Gastrocnemius medialis (tissue), 4 donors: ENCODE measurements around the gene WDR45B. TPM values are rescaled to one million over a fixed set of nuclear protein-coding genes. Genes with fewer than 3 reads are reported as not detected.
A peak's percentile ranks its signal among the peaks of the same experiment; 100 is the strongest.

Experiments
- ATAC-seq, 2 donors: fragments of 150-250 bp; one replicate each; pipeline ENCODE4 v1.9.1; 2016
- DNase-seq, 2 donors: peaks; one replicate each; pipeline ENCODE4 v3.0.0-alpha.2; 2019
- H3K27ac ChIP-seq, 4 donors: fragments of 200-600 bp; sonication (generic); 1 replicate in 1 of 4; 2 replicates in 3 of 4; pipeline ENCODE4 v1.5.1; 2016 to 2018; ENCODE audit warnings: mild to moderate bottlenecking in 2 of 4, moderate library complexity in 1 of 4
- H3K27me3 ChIP-seq, 3 donors: fragments of 200-600 bp; sonication (generic) in 2 of 3; 1 replicate in 1 of 3; 2 replicates in 2 of 3; pipeline versions ENCODE4 v1.5.1 to v1.6.0; 2016 to 2019; ENCODE audit warnings: mild to moderate bottlenecking in 1 of 3, moderate library complexity in 1 of 3
- H3K36me3 ChIP-seq, 2 donors: fragments of 200-600 bp; sonication (generic) in 1 of 2; one replicate each; pipeline ENCODE4 v1.5.1; 2017 to 2018
- H3K4me1 ChIP-seq, 2 donors: fragments of 200-600 bp; sonication (generic) in 1 of 2; one replicate each; pipeline ENCODE4 v1.5.1; 2016 to 2017; ENCODE audit warnings: mild to moderate bottlenecking in 2 of 2
- H3K4me3 ChIP-seq, 4 donors: fragments of 200-600 bp; sonication (generic) in 3 of 4; 1 replicate in 1 of 4; 2 replicates in 3 of 4; pipeline ENCODE4 v1.5.1; 2016 to 2019; ENCODE audit warnings: mild to moderate bottlenecking in 2 of 4
- H3K9me3 ChIP-seq, 3 donors: fragments of 200-600 bp; sonication (generic) in 2 of 3; 1 replicate in 1 of 3; 2 replicates in 2 of 3; pipeline ENCODE4 v1.5.1; 2016 to 2019
- CTCF ChIP-seq, 5 experiments: fragments of 450-650 bp in 3 of 5; fragments of 200-600 bp in 2 of 5; sonication (generic) in 2 of 5; IDR thresholded peaks in 4 of 5; conservative IDR thresholded peaks in 1 of 5; 1 replicate in 4 of 5; 2 replicates in 1 of 5; pipeline ENCODE4 v1.5.1; 2016 to 2019; ENCODE audit warnings: antibody characterized with exemption in 5 of 5, mild to moderate bottlenecking in 3 of 5, moderate library complexity in 3 of 5
- POLR2A ChIP-seq, 2 donors: fragments of 450-650 bp; IDR thresholded peaks; one replicate each; pipeline ENCODE4 v1.6.1; 2017; ENCODE audit warnings: antibody characterized with exemption in 2 of 2, mild to moderate bottlenecking in 2 of 2, moderate library complexity in 2 of 2
- in situ Hi-C, 4 donors: fragments of 200-750 bp; cut with MboI; loops; one replicate each; pipeline versions ENCODE4 v1.15.0 to v1.8.0; 2017; ENCODE audit warnings: low sequenced_read_pairs in 4 of 4
- intact Hi-C: fragments of 100-400 bp; cut with DNase I; formaldehyde crosslinking; loops from one replicate; pipeline ENCODE4 v1.15.1; 2023; ENCODE audit warnings: low total_unique reads
- total RNA-seq, 4 donors: library from RNA; depleted of rRNA; stranded (reverse); fragments of >200 nt; gene quantifications; one replicate each; pipeline versions ENCODE4 v1.1.0 to v1.2.3, GENCODE V29; 2016

Gene WDR45B
- total RNA-seq, 4 donors from 2014 or later: 28.0 to 39.2 (median 34.8) TPM

- TF ChIP-seq POLR2A (IDR thresholded peaks at IDR 0.05): no peak
- no peak for ATAC-seq
- H3K27me3 ChIP-seq: no peaks in the 10 kb centered on the region
- no peaks in the 10 kb centered on the region for H3K36me3 ChIP-seq
- no peaks in the 10 kb centered on the region for H3K9me3 ChIP-seq
- intact Hi-C loops: no loop called here
- DNase-seq: no peak
- peaks cover 9 to 18% of the 10 kb centered on the region in 2 donors for H3K4me1 ChIP-seq
- no peak overlapping the region for H3K27ac ChIP-seq
- in situ Hi-C loops: no loop called here
- no peak overlapping the region for H3K4me3 ChIP-seq
Measured at GRCh38 chr17:82694647-82695046, 46.4 kb upstream of the WDR45B start.

- TF ChIP-seq POLR2A (IDR thresholded peaks at IDR 0.05) (no peak), CTCF (IDR thresholded peaks at IDR 0.05 in 4 of 5, conservative IDR thresholded peaks at IDR 0.05 in 1 of 5) (no peak)
- DNase-seq (no peak), ATAC-seq (peak in 1 of 2 donors; percentile 32)
- H3K36me3 ChIP-seq: no peaks in the 10 kb centered on the region
- no peaks in the 10 kb centered on the region for H3K9me3 ChIP-seq
- in situ Hi-C loops: no loop called here
- intact Hi-C loops: no loop called here
- peaks cover 4 to 10% of the 10 kb centered on the region in 2 donors for H3K4me1 ChIP-seq
- H3K27ac ChIP-seq: peak overlapping the region in 1 of 4 donors; percentile 48
- no peak overlapping the region for H3K4me3 ChIP-seq
- H3K27me3 ChIP-seq: no peaks in the 10 kb centered on the region
Measured at GRCh38 chr17:82693168-82693867, 45.1 kb upstream of the WDR45B start.

- H3K4me1 ChIP-seq: peaks cover 9 to 10% of the 10 kb centered on the region in 2 donors
- DNase-seq (no peak), ATAC-seq (no peak)
- no peak overlapping the region for H3K27ac ChIP-seq
- no peaks in the 10 kb centered on the region for H3K27me3 ChIP-seq
- TF ChIP-seq POLR2A (IDR thresholded peaks at IDR 0.05) (no peak), CTCF (IDR thresholded peaks at IDR 0.05 in 4 of 5, conservative IDR thresholded peaks at IDR 0.05 in 1 of 5) (no peak)
- no peaks in the 10 kb centered on the region for H3K36me3 ChIP-seq
- intact Hi-C loops (no loop called here), in situ Hi-C loops (no loop called here)
- H3K9me3 ChIP-seq: no peaks in the 10 kb centered on the region
- H3K4me3 ChIP-seq: no peak overlapping the region
Measured at GRCh38 chr17:82692268-82692667, 44.0 kb upstream of the WDR45B start.

GRCh38 chr17:82691714-82692113, 43.5 kb upstream of the WDR45B start:
- ATAC-seq: no peak
- Histone ChIP-seq H3K4me1 (peaks cover 9 to 16% of the 10 kb centered on the region in 2 donors), H3K4me3 (no peak overlapping the region), H3K36me3 (no peaks in the 10 kb centered on the region), H3K27me3 (no peaks in the 10 kb centered on the region), H3K27ac (no peak overlapping the region), H3K9me3 (no peaks in the 10 kb centered on the region)
- intact Hi-C loops: no loop called here
- DNase-seq: no peak
- in situ Hi-C loops: no loop called here
- no peak for TF ChIP-seq CTCF (IDR thresholded peaks at IDR 0.05 in 4 of 5, conservative IDR thresholded peaks at IDR 0.05 in 1 of 5)
- TF ChIP-seq POLR2A (IDR thresholded peaks at IDR 0.05): no peak

GRCh38 chr17:82690786-82691489, 42.7 kb upstream of the WDR45B start:
- peaks cover 10 to 22% of the 10 kb centered on the region in 2 donors for H3K4me1 ChIP-seq
- no peak for TF ChIP-seq POLR2A (IDR thresholded peaks at IDR 0.05)
- TF ChIP-seq CTCF (IDR thresholded peaks at IDR 0.05 in 4 of 5, conservative IDR thresholded peaks at IDR 0.05 in 1 of 5): no peak
- no peak for ATAC-seq
- intact Hi-C loops: no loop called here
- H3K27me3 ChIP-seq: no peaks in the 10 kb centered on the region
- no peak overlapping the region for H3K27ac ChIP-seq
- in situ Hi-C loops: no loop called here
- no peaks in the 10 kb centered on the region for H3K36me3 ChIP-seq
- no peak overlapping the region for H3K4me3 ChIP-seq
- no peak for DNase-seq
- H3K9me3 ChIP-seq: no peaks in the 10 kb centered on the region
